WTC11 (cell line): ENCODE results near the gene TRAPPC4. TPM values are rescaled to one million over a fixed set of nuclear protein-coding genes. Genes with fewer than 3 reads are reported as not detected.

ENCODE experiments used
- ATAC-seq: fragments of 200-7000 bp; cut with Tn5 transposase; 2 replicates; pipeline ENCODE4 v1.10.0; 2021; ENCODE audit warnings: mild to moderate bottlenecking, moderate library complexity
- Bru-seq: library from RNA; stranded (reverse); fragments of 400-500 nt; gene quantifications from one replicate; lab custom pipeline; 2021; lab: Mats Ljungman, UMichigan
- CTCF ChIA-PET: fragments of 300-600 bp; sonication (Branson Sonifier 250); formaldehyde crosslinking; loops from one replicate; lab custom pipeline; 2021; ENCODE audit warnings: antibody characterized with exemption; lab: Charles Lee
- POLR2A ChIA-PET: fragments of 350-600 bp; sonication (Branson Sonifier 250); formaldehyde crosslinking; loops from one replicate; lab custom pipeline; 2021; ENCODE audit warnings: antibody characterized with exemption; lab: Charles Lee
- DNase-seq: peaks from one replicate; pipeline ENCODE4 v3.0.0; 2021; ENCODE audit warnings: low spot score
- H3K27ac Mint-ChIP-seq: 2 replicates; pipeline ENCODE4 v1.8.0; 2021; ENCODE audit warnings: mixed read lengths
- H3K27me3 Mint-ChIP-seq: 2 replicates; pipeline ENCODE4 v1.8.0; 2021; ENCODE audit warnings: low read depth, mild to moderate bottlenecking, moderate library complexity, mixed read lengths
- H3K36me3 Mint-ChIP-seq: 2 replicates; pipeline ENCODE4 v1.8.0; 2021; ENCODE audit warnings: mixed read lengths
- H3K4me1 Mint-ChIP-seq: 2 replicates; pipeline ENCODE4 v1.8.0; 2022; ENCODE audit warnings: mixed read lengths
- H3K4me3 Mint-ChIP-seq: 2 replicates; pipeline ENCODE4 v1.8.0; 2021; ENCODE audit warnings: mild to moderate bottlenecking, moderate library complexity, mixed read lengths
- H3K9me3 Mint-ChIP-seq: 2 replicates; pipeline ENCODE4 v1.8.0; 2021; ENCODE audit warnings: mixed read lengths
- AFF4 ChIP-seq: sonication (generic); formaldehyde crosslinking; IDR thresholded peaks from 2 replicates; pipeline ENCODE4 v1.8.1; 2023; ENCODE audit warnings: mild to moderate bottlenecking, missing genetic modification reagents, borderline replicate concordance
- EMX1 ChIP-seq: fragments of 250-450 bp; sonication (Bioruptor Pico); IDR thresholded peaks from 2 replicates; pipeline ENCODE4 v1.8.0; 2021; ENCODE audit warnings: mild to moderate bottlenecking
- ESRRA ChIP-seq: sonication (generic); formaldehyde crosslinking; IDR thresholded peaks from 2 replicates; pipeline ENCODE4 v1.8.1; 2022; ENCODE audit warnings: mild to moderate bottlenecking, missing genetic modification reagents, borderline replicate concordance
- ETV6 ChIP-seq: sonication (generic); formaldehyde crosslinking; IDR thresholded peaks from 2 replicates; pipeline ENCODE4 v1.8.1; 2022; ENCODE audit warnings: mild to moderate bottlenecking, missing genetic modification reagents
- JAZF1 ChIP-seq: fragments of 250-450 bp; sonication (Bioruptor Pico); IDR thresholded peaks from 2 replicates; pipeline ENCODE4 v1.9.0; 2021; ENCODE audit warnings: moderate library complexity, mild to moderate bottlenecking, inconsistent platforms
- NFATC4 ChIP-seq: fragments of 250-450 bp; sonication (Bioruptor Pico); IDR thresholded peaks from 2 replicates; pipeline ENCODE4 v1.9.0; 2021; ENCODE audit warnings: mild to moderate bottlenecking
- NFE2L1 ChIP-seq: sonication (generic); formaldehyde crosslinking; IDR thresholded peaks from 2 replicates; pipeline ENCODE4 v1.8.1; 2023; ENCODE audit warnings: missing genetic modification reagents
- NFYB ChIP-seq: sonication (generic); formaldehyde crosslinking; conservative IDR thresholded peaks from 2 replicates; pipeline ENCODE4 v1.8.0; 2022; ENCODE audit warnings: low read depth, missing genetic modification reagents
- NR2C2 ChIP-seq: sonication (generic); formaldehyde crosslinking; IDR thresholded peaks from 2 replicates; pipeline ENCODE4 v1.8.0; 2022; ENCODE audit warnings: mild to moderate bottlenecking, missing genetic modification reagents
- PRRX2 ChIP-seq: fragments of 250-450 bp; sonication (Bioruptor Pico); IDR thresholded peaks from 2 replicates; pipeline ENCODE4 v1.8.0; 2021; ENCODE audit warnings: mild to moderate bottlenecking
- RORB ChIP-seq: fragments of 250-450 bp; sonication (Bioruptor Pico); IDR thresholded peaks from 2 replicates; pipeline ENCODE4 v1.9.0; 2021; ENCODE audit warnings: mild to moderate bottlenecking
- SMAD4 ChIP-seq: sonication (generic); formaldehyde crosslinking; IDR thresholded peaks from 2 replicates; pipeline ENCODE4 v1.8.0; 2022; ENCODE audit warnings: mild to moderate bottlenecking, missing genetic modification reagents
- ZNF232 ChIP-seq: sonication (generic); formaldehyde crosslinking; IDR thresholded peaks from 2 replicates; pipeline ENCODE4 v1.8.0; 2022; ENCODE audit warnings: mild to moderate bottlenecking, missing genetic modification reagents
- long read RNA-seq, 3 experiments: library from RNA in 1 of 3; library from capped mRNA in 1 of 3; library from polyadenylated mRNA in 1 of 3; unstranded in 2 of 3; stranded (forward) in 1 of 3; transcript quantifications; one replicate each; pipeline ENCODE4 v2.0.0, GENCODE V29; 2021
- total RNA-seq: library from RNA; stranded (reverse); gene quantifications from 3 replicates; pipeline ENCODE4 v1.2.3, GENCODE V29; 2021
- TF ChIP-seq, protein P1 (sequence below): fragments of 250-450 bp; sonication (Bioruptor Pico); IDR thresholded peaks from 2 replicates; pipeline ENCODE4 v1.9.0; 2021; ENCODE audit warnings: mild to moderate bottlenecking, borderline replicate concordance
- TF ChIP-seq, protein P2 (sequence below): sonication (generic); formaldehyde crosslinking; IDR thresholded peaks from 2 replicates; pipeline ENCODE4 v1.8.1; 2022; ENCODE audit warnings: low read depth, mild to moderate bottlenecking, moderate library complexity, missing genetic modification reagents, borderline replicate concordance
- TF ChIP-seq, protein P3 (sequence below): fragments of 250-450 bp; sonication (Bioruptor Pico); conservative IDR thresholded peaks from 2 replicates; pipeline ENCODE4 v1.9.0; 2021; ENCODE audit warnings: mild to moderate bottlenecking
- TF ChIP-seq, protein P4 (sequence below): sonication (generic); formaldehyde crosslinking; IDR thresholded peaks from 2 replicates; pipeline ENCODE4 v1.8.1; 2023; ENCODE audit warnings: mild to moderate bottlenecking, missing genetic modification reagents, moderate library complexity
- TF ChIP-seq, protein P5 (sequence below): sonication (generic); formaldehyde crosslinking; IDR thresholded peaks from 2 replicates; pipeline ENCODE4 v1.8.1; 2022; ENCODE audit warnings: mild to moderate bottlenecking, missing genetic modification reagents, moderate library complexity, borderline replicate concordance

Gene TRAPPC4, protein sequence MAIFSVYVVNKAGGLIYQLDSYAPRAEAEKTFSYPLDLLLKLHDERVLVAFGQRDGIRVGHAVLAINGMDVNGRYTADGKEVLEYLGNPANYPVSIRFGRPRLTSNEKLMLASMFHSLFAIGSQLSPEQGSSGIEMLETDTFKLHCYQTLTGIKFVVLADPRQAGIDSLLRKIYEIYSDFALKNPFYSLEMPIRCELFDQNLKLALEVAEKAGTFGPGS
- total RNA-seq (65.1 to 75.7 TPM (median 65.5 TPM) in 3 replicates), Bru-seq, nascent RNA (percentile 90 among the genes with signal in this experiment)
- long read RNA-seq, experiment 1, transcript TRAPPC4-214 (5 exons, 1,759 nt): major isoform, 99 of 106 reads
- long read RNA-seq, experiment 1, partial matches to known transcripts: 0 of 106 reads
- long read RNA-seq, experiment 1, other reads (novel, unspliced or antisense): 2 of 106 reads
- long read RNA-seq, experiment 2, transcript TRAPPC4-214 (5 exons, 1,759 nt): major isoform, 70 of 79 reads
- long read RNA-seq, experiment 2, partial matches to known transcripts: 1 of 79 reads
- long read RNA-seq, experiment 2, other reads (novel, unspliced or antisense): 1 of 79 reads
- long read RNA-seq, experiment 3, transcript TRAPPC4-211 (4 exons, 817 nt): minor isoform, 5 of 383 reads
- long read RNA-seq, experiment 3, transcript TRAPPC4-214 (5 exons, 1,759 nt): major isoform, 368 of 383 reads
- long read RNA-seq, experiment 3, partial matches to known transcripts: 0 of 383 reads
- long read RNA-seq, experiment 3, other reads (novel, unspliced or antisense): 2 of 383 reads

DNA sequence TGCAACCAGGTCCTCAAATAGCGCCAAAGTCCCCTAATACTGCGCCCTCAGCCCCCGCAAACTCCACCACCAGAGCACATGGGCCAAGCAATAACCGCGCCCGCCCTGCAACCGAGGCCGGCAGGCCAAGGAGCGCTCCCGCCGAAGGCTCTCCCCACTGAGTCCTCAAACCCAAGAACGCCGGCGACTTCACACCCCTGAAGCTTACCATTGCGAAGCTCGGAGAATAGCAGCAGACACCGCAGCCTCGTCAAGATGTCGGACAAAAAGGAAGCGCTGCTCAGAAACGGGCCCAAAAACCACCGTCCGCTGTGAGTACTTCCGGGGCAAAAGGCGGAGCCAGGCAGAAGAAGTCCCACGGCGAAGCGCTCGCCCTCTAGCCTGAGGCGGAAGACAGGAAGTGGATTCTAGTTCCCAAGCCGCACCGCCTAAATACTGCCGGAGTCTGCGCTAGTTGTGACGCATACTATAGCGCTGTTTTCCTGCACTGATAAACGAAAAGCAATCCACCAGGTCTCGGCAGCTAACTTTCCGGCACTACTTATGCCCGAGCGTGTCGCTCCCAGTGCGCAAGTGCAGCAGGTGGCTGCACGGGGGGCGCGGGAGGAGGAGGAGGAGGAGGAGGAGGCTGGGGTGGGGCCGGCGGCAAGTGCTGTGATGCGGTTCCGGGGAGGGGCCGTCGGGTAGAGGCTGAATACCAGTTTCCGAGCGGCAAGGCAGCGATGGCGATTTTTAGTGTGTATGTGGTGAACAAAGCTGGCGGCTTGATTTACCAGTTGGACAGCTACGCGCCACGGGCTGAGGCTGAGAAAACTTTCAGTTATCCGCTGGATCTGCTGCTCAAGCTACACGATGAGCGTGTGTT, at the start of gene TRAPPC4, which contains the start of gene RPS25:
Gene TRAPPC4, plus strand, starts transcription at position 693 of the 865 bp plus-strand sequence. Its CDS starts 30 bp downstream, at position 723.
Gene RPS25, minus strand, starts transcription at position 270 of the 865 bp plus-strand sequence. Its CDS starts 59 bp downstream, at position 211.
- H3K9me3 Mint-ChIP-seq: no peaks in the 10 kb centered on the region
- peaks cover 16% of the 10 kb centered on the region for H3K4me1 Mint-ChIP-seq
- DNase-seq: peak; percentile 93
- H3K36me3 Mint-ChIP-seq: peaks cover 66% of the 10 kb centered on the region
- CTCF ChIA-PET: interaction anchor here (0.9 to 1.6 kb wide), 6 partner anchors 27 to 320 kb away, joined by 3 read pairs; partner anchors contain the start of gene DPAGT1
- ATAC-seq: peak; percentile 81
- POLR2A ChIA-PET: interaction anchor here (0.5 to 1.7 kb wide), 6 partner anchors 11 to 84 kb away, joined by 3 to 7 read pairs (median 4); partner anchors contain the start of genes DPAGT1, HMBS and VPS11
- H3K27ac Mint-ChIP-seq: peak within 1 kb of the TSS; percentile 99
- H3K27me3 Mint-ChIP-seq: no peaks in the 10 kb centered on the region; the same call in 1 of the 2 replicates
- H3K4me3 Mint-ChIP-seq: peak within 1 kb of the TSS; percentile 98
- TF ChIP-seq NR2C2 (CRISPR knock-in tag): peak; percentile 98
- TF ChIP-seq, protein P1, sequence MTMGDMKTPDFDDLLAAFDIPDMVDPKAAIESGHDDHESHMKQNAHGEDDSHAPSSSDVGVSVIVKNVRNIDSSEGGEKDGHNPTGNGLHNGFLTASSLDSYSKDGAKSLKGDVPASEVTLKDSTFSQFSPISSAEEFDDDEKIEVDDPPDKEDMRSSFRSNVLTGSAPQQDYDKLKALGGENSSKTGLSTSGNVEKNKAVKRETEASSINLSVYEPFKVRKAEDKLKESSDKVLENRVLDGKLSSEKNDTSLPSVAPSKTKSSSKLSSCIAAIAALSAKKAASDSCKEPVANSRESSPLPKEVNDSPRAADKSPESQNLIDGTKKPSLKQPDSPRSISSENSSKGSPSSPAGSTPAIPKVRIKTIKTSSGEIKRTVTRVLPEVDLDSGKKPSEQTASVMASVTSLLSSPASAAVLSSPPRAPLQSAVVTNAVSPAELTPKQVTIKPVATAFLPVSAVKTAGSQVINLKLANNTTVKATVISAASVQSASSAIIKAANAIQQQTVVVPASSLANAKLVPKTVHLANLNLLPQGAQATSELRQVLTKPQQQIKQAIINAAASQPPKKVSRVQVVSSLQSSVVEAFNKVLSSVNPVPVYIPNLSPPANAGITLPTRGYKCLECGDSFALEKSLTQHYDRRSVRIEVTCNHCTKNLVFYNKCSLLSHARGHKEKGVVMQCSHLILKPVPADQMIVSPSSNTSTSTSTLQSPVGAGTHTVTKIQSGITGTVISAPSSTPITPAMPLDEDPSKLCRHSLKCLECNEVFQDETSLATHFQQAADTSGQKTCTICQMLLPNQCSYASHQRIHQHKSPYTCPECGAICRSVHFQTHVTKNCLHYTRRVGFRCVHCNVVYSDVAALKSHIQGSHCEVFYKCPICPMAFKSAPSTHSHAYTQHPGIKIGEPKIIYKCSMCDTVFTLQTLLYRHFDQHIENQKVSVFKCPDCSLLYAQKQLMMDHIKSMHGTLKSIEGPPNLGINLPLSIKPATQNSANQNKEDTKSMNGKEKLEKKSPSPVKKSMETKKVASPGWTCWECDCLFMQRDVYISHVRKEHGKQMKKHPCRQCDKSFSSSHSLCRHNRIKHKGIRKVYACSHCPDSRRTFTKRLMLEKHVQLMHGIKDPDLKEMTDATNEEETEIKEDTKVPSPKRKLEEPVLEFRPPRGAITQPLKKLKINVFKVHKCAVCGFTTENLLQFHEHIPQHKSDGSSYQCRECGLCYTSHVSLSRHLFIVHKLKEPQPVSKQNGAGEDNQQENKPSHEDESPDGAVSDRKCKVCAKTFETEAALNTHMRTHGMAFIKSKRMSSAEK (CRISPR knock-in tag): no peak
- TF ChIP-seq, protein P2, sequence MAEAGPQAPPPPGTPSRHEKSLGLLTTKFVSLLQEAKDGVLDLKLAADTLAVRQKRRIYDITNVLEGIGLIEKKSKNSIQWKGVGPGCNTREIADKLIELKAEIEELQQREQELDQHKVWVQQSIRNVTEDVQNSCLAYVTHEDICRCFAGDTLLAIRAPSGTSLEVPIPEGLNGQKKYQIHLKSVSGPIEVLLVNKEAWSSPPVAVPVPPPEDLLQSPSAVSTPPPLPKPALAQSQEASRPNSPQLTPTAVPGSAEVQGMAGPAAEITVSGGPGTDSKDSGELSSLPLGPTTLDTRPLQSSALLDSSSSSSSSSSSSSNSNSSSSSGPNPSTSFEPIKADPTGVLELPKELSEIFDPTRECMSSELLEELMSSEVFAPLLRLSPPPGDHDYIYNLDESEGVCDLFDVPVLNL (CRISPR knock-in tag): no peak
- TF ChIP-seq NFATC4 (CRISPR knock-in tag): no peak
- no peak for TF ChIP-seq JAZF1 (CRISPR knock-in tag)
- TF ChIP-seq ETV6 (CRISPR knock-in tag): peak; percentile 32; the same call in 1 of the 2 replicates
- TF ChIP-seq, protein P3, sequence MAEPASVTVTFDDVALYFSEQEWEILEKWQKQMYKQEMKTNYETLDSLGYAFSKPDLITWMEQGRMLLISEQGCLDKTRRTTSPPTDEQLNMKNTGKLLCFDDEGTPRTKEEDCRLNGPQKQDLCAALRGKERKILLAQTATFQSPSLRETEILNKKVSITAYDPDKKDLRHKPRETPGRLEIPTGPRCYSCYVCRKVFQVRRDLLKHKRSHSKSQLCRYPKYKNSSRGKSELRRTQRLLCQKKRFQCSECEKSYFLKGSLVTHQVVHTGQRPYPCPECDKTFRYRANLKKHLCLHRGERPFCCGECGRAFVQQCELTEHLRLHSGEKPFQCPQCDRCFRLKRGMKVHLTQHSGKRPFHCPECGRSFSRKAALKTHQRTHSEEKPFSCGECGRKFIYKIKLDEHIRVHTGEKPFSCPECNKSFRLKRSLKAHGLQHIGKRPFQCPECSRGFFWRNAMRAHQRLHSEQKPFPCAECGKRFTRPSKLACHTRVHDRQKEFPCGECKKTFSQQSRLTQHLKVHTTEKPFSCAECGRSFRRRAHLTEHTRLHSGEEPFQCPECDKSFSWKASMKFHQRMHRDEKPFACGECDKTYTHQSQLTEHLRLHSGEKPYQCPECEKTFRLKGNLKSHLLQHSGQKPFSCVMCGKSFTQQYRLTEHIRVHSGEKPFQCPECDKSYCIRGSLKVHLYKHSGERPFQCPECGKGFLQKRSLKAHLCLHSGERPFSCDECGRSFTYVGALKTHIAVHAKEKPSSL (CRISPR knock-in tag): no peak
- TF ChIP-seq, protein P4, sequence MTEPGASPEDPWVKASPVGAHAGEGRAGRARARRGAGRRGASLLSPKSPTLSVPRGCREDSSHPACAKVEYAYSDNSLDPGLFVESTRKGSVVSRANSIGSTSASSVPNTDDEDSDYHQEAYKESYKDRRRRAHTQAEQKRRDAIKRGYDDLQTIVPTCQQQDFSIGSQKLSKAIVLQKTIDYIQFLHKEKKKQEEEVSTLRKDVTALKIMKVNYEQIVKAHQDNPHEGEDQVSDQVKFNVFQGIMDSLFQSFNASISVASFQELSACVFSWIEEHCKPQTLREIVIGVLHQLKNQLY (CRISPR knock-in tag): no peak
- TF ChIP-seq PRRX2 (CRISPR knock-in tag): no peak
- TF ChIP-seq, protein P5, sequence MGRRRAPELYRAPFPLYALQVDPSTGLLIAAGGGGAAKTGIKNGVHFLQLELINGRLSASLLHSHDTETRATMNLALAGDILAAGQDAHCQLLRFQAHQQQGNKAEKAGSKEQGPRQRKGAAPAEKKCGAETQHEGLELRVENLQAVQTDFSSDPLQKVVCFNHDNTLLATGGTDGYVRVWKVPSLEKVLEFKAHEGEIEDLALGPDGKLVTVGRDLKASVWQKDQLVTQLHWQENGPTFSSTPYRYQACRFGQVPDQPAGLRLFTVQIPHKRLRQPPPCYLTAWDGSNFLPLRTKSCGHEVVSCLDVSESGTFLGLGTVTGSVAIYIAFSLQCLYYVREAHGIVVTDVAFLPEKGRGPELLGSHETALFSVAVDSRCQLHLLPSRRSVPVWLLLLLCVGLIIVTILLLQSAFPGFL (CRISPR knock-in tag): 0 out of 2 replicates have a peak, but pooled peaks have one; percentile 23
- peak; percentile 19; the same call in 1 of the 2 replicates for TF ChIP-seq AFF4
- no peak for TF ChIP-seq EMX1 (CRISPR knock-in tag)
- TF ChIP-seq NFYB (CRISPR knock-in tag): no peak
- no peak; the same call in 1 of the 2 replicates for TF ChIP-seq SMAD4
- no peak for TF ChIP-seq NFE2L1 (CRISPR knock-in tag)
- no peak for TF ChIP-seq ZNF232 (CRISPR knock-in tag)
- peak; percentile 72; the same call in 1 of the 2 replicates for TF ChIP-seq ESRRA (CRISPR knock-in tag)
- no peak for TF ChIP-seq RORB
